HG02973 (cell line): Measurements from ENCODE around the gene C2orf72.
"Not testable (repeated sequence)": the region's sequence is repeated elsewhere in the genome, so short reads cannot be mapped to it uniquely, and the experiment has no call there.

ENCODE experiments used
- ATAC-seq: cut with Tn5 transposase; IDR thresholded peaks from one replicate; pipeline ENCODE4 v1.9.1; 2021; ENCODE audit warnings: moderate library complexity; ENCODE audit not compliant: unreplicated experiment

C2orf72 gene

DNA sequence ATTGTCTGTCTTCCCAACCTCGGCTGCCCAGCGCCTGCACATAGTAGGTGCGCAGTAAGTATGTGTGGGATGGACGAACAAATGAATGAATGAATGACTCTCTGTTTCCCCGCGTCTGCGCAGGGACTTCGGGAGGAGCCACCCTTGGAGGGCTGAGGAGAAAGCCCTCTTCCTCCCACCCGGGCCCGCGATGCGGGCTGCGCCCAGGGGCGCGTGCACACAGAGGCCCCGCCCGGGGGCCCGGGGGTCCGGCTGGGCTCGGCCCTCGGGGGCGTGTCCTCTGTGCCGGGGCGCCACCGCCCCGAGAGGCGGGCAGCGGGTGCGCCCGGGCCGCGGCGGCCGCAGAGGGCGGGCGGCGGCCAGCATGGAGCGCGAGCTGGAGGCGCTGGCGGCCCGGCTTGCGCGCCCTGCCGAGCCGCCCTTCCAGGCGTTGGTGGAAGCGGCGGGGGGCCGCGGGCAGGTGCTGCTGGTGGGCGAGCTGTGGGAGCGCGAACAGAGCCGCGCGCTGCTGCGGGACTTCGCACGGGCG lies at the start of gene C2orf72:
Gene C2orf72 (plus strand): TSS at position 322 of the 529 bp plus-strand sequence. CDS start 43 bp downstream, at position 365.
- ATAC-seq, result no peak

- ATAC-seq, result no peak
Measured at GRCh38 chr2:230989731-230990130, 47.6 kb upstream of the C2orf72 start.

DNA sequence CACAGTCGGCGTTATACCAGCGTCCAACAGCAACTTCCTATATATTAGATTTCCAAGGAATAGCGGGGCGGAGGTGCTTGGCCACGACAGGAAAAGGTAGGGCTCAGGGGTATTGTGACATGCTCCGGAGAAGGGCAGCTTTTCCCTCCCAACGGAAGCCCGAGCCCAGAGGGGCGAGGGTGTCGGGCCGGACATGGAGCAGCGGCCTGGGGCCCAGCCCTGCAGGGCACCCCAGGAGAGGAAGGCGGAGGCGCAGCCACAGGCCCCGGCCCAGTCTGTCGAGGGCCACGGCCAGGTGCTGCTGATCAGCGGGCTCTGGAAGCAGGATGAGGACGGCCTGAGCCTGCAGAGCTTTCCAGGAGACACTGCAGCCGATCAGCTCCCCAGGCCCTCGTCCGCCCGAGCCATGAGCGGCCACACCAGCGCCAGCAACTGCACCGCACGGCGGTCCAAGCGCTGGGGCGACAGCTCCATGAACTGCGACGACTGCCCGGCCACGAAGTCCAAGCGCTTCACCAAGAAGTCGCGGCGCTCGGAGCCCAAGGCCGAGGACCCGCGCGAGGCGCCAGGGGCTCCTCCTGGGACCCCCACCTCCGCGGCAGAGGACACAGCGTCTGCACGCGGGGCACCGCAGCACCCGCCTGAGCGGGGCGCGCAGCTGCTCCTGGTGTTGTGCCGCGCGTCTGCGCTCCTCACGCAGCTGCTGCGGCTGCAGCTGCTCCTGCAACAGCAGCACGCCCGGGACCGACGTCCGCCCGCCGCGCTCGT lies 47.0 kb upstream of the C2orf72 start:
- no peak for ATAC-seq

GRCh38 chr2:230990899-230991150 lies 46.5 kb upstream of the C2orf72 start:
- ATAC-seq, result no peak

GRCh38 chr2:230991598-230991997 lies 45.7 kb upstream of the C2orf72 start:
- no peak for ATAC-seq

DNA sequence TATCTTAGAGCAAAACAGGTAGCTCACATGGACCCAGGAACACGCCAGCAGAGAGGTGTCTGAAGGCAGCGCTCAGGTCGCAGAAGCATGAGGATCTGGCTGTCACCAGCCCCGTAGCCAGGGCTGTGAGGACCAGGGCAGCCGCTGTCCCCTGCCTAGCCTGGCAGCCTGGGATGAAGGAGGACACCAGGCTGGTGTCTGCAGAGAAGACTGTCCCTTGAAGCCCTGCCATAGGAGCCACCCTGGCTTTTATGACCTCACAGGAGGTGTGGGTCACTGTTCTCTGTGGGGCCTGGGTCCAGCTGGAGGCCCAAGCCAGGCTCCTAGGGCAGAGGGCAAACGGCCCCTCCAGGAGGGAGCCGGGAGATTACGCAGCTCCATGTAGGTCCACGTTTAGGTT lies 41.5 kb upstream of the C2orf72 start, which contains the start of gene SPATA3:
Gene SPATA3 (plus strand): TSS at position 301 of the 400 bp plus-strand sequence. CDS start 113 bp downstream, outside the sequence.
- ATAC-seq, result no peak

DNA sequence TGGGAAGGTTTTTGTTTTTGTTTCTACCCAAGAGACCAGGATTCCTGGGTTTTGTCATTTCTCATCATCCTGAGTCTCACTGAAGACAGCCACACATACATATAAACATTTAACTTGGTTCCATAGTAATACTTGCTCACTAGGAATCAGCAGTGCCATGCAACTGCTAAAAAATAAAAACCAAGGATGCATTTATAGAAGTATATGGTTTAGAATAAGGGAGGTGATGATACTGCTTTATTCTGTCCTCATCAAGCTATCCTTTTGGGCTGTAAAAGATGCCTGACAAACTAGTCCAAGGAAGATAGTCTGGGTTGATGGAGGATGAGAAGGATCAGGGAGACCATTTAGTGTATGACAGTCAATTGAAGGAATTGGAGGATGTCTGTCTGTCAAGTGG lies 40.7 kb upstream of the C2orf72 start:
- ATAC-seq, result no peak

DNA sequence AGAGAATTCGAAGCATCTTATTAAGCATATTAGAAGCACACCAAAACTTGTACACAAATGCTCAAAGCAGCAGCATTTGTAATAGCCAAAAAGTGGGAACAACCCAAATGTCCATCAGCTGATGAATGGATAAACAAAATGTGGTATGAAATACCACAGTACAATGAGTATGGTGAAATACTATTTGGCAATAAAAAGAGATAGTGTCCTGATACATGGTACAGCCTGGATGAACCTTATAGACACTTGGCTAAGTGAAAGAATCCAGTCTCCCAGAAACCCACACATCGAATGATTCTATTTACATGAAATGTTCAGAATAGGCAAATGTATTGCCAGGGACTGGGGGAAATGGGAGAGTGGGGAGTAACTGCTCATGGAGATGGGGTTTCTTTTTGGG lies 38.4 kb upstream of the C2orf72 start:
- no peak for ATAC-seq

DNA sequence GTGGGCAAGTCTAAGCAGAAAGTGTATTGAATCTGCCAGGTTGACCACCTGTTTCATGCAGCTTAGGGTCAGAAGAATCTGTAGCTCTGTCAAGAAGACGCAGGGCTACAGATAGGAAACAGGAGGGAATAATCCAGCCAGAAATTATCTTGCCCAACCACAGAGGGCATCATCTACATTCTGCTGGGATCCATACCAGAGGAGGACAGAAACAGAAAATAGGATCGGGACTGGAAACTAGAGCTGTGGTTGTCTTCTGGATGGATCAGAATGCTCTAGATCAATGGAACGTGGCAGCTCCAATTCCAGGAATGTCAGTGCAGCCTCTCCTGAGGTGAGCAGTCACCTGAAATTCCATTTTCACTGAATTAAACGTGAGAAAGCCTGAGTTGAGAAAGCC lies 37.8 kb upstream of the C2orf72 start:
- ATAC-seq, result no peak

- no peak for ATAC-seq
Measured at GRCh38 chr2:231000211-231000904, 37.0 kb upstream of the C2orf72 start.

DNA sequence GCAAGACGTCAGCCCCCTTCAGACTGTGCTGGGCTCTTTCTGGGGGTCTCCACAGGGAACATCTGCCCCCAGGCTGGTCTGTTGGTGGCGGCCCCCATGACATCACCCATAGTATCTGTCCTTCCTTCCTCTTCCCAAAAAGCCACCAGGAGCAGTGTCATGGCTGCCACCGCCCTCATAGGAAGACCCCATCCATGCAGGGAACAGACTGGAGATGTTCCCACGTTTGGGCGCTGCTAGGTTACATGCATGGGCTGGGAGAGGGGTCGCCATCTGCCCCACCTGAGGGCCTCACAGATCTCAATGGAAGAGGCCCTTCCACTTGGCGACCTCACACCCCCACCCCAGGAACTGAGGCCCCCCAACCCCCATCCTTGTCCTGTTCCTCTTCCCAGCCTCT lies 36.3 kb upstream of the C2orf72 start:
- ATAC-seq, result no peak

DNA sequence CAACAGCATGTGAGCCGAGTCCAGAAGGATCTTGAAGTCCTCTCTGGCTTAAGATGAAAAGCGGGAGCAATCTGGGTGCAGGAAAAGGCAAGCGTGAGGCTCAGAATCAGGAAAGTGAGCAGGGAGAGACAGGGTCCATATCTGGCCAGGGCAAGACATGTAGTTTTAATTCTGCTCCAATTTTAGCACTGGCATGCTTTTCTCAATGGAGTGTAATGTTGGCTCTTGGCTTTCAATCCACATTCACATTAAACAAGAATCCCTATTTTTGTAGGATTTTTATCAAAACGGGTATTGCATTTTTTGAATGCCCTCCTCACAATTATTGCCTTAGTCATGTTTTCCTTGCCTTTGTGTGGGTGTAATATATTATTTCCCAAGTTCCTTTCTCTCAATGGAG lies 35.4 kb upstream of the C2orf72 start:
- no peak for ATAC-seq

- no peak for ATAC-seq
Measured at GRCh38 chr2:231002641-231003040, 34.7 kb upstream of the C2orf72 start.

DNA sequence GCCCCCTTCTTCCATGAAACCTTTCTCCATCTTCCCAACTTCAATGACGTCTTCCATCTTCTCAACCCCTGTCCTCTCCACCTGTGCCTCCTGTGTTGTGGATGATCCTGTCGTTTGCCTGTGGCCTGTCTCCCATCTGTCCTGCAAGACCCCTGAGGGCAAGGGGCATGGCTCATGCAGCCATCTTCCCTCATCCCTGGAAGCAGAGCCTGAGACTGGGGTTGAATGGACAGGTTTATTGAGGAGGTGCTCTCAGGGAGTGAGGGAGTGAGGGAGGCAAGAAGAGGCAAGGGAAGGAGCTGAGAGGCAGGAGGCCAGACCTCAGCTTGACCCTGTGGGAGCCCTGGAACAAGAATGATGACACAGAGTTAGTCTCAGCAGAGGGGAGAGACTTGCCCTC lies 34.1 kb upstream of the C2orf72 start:
- no peak for ATAC-seq

GRCh38 chr2:231004930-231005329 lies 32.4 kb upstream of the C2orf72 start:
- ATAC-seq, result not testable (repeated sequence)

DNA sequence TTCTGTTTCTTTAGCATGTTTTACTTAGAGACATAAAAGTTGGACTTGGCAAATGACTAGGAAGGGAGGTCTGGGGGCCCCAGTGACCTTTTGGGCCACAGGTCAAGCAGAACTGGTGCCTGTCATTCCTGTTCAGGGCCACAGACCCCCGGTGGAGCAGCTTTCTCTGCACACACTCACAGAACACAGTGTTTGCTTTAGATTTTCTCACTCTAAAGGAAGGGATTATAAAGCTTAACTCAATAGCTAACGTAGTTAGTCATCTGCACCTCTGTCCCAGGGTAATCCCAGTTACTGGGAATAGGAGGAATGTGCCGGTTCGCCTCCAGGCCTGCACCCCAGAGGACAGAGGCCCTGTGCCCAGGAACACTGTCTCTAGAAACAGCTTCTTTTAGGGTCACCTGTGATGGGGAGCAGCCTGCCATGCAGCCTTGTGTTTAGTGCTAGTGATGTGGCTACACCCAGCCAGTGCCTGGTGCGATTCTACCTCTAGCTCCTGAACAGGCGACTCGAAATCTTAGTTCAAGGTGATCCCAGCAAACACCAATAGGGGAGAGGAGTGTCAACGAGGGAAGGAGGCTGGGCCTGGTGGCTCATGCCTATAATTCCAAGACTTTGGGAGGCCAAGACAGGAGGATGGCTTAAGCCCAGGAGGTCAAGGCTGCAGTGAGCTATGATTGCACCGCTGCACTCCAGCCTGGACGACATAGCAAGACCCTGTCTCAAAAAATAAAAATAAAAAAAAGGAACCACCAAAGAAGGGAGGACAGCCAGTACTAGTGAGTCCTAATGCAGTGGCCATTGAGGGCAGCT lies 29.8 kb upstream of the C2orf72 start:
- no peak for ATAC-seq

DNA sequence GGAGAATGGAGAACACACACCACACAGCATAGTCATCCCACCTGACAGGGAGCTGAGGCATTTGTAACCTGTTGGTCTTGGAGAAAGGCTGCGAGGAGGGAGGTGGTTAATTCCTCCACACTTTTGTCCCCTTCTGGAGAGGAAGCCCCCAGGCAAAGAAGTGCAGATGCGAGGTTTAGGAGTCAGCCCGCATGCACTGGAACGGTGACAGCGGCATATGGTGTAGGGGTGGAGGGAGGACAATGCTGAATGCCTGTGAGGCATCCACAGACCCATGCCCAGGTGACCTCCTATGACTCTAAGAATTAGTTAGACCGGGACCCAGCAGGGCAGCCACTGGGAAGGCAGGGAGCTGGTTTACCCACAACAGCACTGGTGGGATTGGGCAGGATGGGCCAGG lies 29.2 kb upstream of the C2orf72 start:
- ATAC-seq, result no peak

DNA sequence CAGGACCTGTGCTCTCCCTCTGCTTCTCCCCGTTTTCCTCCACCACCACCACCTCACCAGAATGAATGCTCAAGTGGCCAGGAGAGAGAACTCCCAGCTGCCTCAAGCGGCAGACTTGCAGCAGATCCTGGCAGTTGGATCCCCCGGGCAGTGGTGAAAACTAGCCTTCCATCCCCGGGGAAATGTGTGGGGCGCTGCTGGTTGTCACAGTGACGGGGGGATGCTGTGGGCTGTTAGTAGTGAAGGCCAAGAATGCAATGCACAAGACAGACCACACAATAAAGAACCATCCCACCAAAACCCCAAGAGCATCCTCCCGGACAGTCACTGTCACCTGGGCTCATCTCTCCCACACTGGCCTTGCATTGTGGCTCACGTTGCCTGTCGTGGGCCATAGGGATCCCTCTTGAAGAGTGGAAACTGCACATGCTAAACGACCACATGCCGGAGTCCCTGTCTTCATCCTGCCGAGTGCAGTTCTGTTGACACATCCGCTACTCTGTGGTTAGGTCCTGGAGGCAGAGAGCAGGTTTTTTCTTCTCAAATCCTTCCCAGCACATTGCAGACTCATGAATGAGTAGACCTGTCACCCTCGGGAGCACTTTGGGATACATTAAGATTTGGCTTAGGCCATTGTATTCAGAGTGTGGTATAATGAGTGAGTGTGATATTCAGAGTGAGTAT lies 27.9 kb upstream of the C2orf72 start:
- ATAC-seq, result no peak

DNA sequence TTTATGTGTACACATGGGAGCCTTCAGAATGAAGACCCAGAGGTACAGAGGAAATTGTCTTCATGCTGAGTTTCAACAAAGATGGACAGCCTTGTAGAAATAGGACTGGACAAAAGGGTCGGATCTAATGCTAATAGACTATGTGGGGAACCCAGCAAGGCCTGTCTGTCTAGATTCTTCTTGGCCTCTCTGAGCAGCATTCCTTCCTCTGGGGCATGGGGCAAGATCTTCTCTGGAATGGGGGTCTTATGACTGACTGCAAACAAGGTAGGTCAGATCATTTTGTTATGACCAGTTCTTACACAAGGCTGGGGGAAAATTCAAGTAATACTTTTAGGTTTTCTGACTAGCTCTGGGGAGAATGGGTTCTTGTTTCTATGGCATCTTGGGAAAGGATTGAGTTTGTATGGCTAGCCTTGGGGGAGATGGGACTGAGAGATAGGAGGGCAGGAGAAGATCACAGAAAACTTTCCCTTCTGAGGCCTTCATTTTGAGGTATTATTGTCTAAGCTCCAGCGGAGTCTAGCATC lies 27.1 kb upstream of the C2orf72 start:
- no peak for ATAC-seq

- no peak for ATAC-seq
Measured at GRCh38 chr2:231011526-231011925, 25.8 kb upstream of the C2orf72 start.

- ATAC-seq, result no peak
Measured at GRCh38 chr2:231012463-231012862, 24.9 kb upstream of the C2orf72 start.
